A204.1 (cell line): ENCODE measurements around the gene NBEA.

ENCODE experiments used
- FAIRE-seq: peaks from 2 replicates; lab custom pipeline; 2012; peaks lifted over from hg19 to GRCh38; lab: Jason Lieb, UNC

Gene NBEA

DNA sequence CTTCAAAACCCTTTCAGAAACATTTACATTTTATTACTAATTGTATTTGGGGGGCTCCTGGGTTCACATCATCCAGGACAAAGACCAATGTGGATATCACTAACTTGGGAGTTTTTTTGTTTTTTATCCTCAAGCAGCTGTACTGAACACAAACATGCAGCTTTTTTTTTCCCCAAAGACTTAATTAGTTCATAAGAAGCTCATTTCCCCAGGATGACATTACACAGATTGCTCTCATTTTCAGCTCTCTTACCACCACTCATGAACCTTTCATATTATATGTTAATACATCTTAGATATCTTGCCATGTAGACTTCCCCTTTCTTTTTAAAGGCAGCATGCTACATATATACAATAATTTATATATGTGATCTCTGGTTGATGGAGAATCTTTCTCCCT is 653.1 kb downstream of the NBEA start:
- no peak for FAIRE-seq

DNA sequence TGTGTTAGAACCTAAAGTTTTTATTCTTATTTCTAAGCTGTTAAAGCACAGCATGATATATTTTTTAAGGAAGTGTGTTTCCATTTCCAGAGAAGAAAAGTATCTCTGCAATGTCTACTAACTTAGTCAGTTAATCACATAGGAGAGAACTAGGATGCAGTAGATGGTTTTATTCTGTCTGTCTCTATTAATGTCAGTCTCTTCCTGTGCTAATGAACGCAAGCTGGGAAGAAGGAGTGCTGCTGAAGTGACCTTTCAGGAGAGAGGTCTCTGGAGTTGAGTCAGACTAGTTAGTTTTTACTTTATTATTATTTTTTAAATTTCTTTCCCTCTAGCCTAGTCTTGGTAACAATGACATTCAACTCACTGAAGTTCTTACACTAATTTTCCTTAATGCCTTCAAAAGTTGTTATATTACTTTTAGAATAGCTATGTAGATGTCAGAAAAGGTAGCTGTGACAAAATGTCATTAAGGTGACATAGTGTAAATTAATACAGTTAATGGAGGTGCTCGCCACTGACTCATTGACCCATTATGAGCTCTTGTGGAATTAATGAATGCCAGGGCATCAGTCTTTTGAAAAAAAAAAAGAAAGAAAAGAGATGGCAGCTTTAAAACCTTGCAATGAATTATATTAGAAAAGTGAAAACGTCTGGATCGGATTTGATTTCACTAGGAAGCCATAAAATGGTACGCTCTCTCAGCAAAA is 654.4 kb downstream of the NBEA start:
- no peak for FAIRE-seq

DNA sequence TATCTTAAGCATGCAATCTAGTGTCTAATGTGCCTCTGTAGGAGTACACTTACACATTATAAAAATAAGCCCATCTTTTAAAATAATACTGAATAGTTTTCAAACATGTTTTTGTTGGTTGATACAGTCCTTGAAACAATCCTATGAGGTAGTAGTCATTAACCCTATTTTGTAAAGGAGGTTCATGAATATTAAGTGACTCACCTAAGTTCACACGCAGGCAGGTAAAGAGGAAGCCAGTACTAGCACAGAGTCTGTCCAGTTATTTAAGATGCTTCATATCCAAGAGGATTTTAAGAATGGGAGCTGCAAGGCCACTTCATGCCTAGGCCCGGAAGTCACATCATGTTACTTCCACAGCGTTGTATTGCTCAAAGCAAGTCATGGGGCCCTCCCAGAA is 655.4 kb downstream of the NBEA start:
- FAIRE-seq = no peak

DNA sequence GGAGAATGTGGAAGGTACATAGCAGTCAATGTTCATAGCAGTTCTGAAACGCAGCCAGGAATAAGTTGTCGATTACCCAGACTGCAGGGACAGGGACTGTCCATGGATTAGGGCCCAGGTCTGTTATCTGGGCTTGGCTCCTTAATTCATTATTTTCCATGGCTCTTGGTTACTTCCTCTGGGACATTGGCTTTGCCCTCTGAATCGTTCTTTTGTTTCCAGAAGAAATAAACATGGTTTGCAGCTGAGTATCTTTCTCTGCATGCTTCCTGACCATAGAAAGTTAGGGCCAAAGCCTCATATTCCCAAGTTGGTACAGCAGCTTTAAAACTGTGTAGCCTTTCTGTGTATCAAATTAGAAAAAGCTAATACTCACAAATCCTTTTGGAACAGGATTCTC is 656.2 kb downstream of the NBEA start:
- FAIRE-seq = no peak

DNA sequence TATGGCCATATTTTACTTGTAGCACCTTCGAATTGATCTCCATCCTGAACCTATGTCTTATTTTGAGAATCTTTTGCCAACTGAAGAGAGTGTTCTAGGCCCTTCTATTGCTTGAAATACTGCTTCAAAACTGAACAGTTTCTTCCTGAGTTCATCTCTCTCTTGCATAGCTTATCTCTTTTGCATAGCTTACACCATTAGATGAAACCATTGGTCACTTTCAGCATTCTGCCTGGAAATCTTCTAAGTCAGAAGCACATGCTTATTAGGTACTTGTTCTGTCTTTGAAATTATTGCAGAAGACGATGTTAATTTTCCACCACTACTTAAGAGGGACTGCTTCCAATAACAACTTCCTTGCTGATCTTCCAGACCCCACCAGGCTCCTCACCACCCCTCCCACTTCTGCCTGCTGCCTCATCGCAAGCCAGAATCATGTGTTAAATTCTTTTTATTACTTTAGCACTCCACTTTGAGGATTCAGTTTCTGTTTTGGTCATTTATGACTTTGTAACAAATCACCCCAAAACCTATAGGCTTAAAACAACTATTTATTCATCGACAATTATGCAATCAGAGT is 656.8 kb downstream of the NBEA start:
- FAIRE-seq = no peak

DNA sequence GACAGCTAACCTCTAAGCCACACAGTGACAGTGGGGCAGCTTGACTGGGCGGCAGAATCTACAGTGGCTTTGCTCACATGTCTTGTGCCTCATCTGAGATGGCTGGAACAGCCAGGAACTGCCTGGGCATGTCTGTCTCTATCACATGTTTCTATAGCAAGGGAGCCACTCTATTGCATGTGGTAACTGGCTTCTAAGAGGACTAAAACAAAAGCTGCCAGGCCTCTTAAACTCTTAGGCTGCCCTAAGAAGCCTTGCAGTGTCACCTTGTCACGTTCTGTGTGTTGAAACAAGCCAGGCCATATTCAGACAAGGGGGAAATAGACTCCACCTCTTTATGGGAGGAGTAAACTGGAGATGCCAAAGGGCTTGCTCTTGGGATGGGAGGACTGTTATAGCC is 657.3 kb downstream of the NBEA start:
- FAIRE-seq = no peak

DNA sequence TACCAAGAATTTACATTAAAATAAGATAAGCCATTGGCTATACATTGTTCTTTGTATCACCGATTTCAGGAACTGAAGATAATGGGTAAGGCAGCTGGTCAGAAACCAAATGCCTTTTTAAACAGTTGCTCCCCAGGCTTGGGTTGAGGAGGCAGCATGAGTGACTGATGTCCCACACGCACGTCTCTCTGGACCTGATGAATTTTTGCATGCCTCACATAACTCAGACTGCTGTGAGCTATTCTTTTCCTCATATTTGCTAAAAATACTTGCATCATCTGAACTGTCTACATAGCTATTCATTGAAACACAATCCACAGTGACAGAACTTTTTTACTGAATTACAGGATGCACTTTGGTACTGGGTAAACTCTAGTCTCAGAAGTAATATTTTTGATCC is 658.1 kb downstream of the NBEA start:
- FAIRE-seq = no peak

DNA sequence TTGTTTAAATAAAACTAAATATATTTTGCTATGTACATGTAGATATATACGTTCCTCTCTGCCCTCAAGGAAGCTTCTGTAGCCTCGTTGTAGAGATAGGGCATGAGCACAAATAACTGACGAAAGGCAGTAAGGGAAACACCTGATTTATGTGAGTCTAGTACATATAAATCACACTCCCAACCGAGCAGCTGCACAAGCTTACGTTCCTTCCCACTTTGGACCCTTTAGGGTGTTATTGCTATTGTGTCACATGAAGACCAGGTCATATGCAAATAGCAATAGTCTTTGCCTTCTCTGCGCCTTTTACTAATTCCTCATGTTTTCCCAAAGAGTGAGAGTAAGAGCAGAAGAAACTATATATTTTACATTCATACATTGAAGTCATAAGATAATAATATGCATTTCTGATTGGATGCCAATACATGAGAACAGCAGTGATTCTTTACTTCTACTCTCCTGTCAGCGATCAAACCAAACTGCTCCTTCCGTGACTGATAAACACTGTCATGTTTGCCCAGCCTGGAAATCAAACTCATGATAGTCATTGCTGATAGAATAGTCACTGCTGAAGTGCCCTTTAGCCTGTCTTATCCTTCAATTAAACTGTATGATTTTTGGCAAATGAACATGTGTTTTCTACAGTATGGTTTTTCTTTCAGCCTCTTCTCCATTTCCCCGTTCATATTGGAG is 661.7 kb downstream of the NBEA start:
- no peak for FAIRE-seq

DNA sequence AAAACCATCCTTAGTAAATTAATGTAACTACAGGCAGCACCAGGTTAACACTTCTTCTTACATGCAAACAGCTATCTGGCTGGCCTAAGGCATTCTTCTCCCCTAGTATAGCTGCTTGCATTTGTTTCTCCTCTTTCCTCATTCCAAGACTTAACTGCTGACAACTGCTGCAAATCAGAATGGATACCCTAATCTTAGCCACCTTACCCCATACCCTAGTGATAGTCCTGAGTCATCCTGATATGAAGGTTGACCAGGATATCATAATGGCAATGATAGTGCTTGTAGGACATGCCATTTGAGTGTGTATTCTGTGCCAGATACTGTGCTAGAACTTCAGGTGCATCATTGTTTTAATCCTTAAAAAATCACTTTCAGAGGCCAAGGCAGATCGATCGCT is 672.6 kb downstream of the NBEA start:
- FAIRE-seq = no peak

DNA sequence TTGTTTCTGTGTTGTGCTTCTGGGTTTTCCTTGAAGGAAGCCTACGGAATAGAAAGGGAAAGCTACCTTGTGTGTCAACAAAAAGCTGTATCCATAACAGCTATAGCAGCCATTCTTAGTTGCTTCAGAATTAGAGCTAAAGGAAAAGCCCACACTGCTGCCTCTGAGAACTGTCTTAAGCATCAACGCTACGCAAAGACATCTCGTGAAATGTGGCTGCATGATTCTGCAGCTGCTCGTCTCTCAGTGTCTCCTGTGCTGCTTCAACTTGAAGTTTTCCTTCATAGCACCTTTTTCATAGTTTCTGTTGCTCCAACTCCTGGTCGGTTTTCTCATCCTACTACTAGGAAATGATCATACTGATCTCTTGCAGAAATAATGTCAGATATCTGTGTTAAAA is 675.4 kb downstream of the NBEA start:
- no peak for FAIRE-seq

DNA sequence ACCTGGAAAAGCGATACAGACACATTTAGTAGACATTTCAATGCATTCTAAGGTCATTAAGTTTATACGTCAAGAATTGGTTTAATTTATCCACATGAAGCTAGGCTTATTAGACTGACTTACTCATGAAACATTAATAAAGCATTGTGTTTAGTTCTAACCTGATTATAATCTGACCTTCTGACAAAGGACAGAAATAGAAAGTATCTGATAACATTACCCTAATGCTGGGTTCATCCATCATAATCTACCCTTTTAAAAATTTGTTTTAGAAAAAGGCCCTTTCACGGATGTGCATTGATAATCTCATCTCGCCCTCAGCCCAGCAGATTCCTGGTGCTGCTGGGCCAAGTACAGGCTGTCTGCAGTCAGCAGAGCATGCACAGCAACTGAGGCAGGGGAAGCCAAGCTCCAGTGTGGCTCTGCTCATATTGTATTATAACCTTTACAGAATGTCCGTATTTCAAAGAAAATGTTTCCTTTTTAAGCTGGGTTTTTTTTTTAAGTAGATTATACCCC is 676.6 kb downstream of the NBEA start:
- no peak for FAIRE-seq

DNA sequence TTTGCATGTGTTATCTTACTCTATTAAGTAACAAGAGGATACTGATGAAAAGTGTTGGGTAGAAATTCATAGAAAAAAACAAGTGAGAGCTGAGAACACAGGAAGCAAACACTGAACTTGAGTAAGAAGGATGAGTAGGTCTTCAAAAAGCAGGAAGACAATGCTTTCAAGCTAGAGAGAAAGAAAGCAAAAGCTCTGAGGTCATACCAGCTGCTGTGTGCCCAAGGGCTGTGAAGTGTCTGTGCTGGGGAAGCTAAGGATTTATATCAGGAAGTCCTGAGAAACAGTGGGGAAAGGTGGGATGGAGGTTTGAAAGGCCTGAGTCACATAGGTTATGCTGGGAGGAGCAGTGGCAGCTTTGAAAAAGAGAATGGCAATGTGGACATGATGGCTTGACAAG is 679.9 kb downstream of the NBEA start:
- no peak for FAIRE-seq

DNA sequence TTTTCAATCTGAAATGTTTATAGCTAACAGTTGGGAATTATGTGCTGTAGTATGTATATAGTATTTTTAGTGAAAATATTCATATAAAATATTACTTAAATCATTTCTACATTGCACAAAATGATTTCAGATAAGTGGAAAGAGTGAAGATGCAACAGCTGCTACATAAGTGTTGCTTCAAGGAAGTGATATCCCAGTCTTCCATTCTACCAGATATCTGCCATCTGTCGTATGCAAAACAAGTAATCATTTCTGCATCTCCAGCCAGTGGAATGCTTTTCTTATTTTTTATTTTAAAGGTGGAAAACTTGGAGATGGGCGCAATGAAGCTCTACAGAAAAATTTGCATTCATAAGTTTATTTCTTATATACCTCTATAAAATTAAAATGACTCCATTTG is 687.0 kb downstream of the NBEA start:
- FAIRE-seq = no peak

DNA sequence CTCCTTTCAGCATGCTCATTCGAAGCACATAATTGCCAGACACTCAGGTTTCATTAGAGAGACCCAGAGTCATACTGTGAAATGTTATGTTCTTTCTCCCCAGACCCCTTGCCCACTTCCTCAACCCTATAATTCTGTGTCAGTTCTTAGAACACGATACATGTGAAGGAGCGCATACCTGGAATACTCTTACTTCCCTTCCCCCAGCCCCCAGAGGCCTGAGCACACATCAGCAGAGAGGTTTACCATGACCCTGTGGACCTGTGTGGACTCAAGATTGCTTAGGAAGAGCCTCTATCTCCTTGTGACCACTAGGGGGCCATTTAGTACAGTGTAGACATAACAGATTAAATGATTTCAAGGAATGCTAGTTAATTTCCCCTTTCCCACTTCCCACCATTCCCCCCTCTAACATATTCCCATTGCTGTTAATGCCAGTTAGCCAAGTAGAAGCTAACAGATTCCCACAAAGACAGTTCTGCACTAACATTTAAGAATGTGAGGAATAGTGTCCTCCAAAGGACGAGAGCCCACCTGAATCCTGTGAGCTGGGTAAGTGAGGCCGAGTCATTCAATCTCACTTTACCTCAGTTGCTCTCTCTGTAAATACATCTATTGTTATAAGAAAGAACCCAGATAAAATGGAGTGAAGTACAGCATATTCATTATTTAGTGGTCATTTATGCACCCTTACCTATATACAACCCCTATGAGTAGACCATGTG is 688.6 kb downstream of the NBEA start:
- FAIRE-seq = no peak

DNA sequence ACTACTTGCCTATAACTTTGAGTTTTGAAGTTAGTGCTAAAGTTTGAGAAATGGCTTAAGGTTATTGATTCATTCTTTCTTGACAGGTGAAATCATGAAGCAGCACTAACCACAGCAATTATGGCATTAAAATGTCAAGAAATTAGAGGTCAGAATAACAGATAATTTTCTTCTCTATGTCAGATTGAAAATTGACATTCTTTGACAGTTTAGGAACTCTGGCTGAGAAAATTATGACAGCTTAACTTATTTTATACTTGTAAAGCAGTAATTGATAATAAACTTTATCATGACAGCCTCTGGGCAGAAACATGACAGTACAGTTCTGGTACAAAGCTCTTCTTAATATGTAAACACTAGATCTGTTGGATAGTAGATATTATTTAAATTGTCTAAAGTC is 689.6 kb downstream of the NBEA start:
- no peak for FAIRE-seq

DNA sequence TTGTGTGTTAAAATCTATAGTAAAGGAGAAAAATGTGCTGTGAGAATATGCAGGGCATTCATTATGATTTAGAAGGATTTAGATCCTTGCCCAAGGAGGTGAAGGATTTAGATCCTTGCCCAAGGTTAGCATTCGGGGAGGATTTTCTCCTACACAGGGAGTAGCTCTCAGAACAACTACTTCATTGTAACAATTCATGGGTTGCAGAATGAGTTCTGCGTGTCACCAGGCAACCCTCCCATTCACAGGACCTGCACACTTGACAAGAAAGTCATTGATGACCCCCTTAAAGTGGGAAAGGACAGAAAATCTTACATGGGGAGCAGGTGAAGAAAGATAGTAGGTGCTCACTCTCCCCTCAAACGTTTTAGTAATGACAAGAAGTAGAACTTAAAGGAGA is 701.6 kb downstream of the NBEA start:
- no peak for FAIRE-seq

DNA sequence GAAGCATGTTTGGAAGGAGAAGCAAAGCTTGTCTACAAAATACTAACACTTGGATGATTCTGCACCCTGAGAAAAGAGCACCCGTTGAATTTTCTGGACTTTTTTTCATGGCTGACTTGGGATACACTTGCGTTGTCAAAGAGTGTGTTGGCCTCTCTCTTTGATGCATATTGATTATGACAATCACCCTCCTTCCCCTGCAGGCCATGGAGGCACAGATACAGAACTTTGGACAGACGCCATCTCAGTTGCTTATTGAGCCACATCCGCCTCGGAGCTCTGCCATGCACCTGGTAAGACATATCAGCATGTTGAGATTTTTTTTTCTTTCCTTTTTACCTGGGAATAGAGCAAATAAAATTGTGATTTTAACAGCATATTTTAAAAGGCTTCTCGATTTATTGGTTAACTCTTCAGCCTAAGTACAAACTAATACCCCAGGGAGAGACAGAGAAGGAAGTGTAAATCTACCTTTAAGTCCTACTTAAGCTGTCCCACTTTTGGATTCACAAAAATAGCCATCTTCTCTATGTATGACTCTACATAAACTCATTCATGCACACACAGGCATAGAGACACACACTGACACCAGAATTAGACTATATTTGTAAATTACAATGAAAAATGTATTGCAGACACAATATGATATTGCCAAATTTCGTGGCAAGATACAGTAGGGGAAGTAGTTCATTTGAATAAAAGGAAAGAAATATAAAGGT is 704.1 kb downstream of the NBEA start:
- no peak for FAIRE-seq

DNA sequence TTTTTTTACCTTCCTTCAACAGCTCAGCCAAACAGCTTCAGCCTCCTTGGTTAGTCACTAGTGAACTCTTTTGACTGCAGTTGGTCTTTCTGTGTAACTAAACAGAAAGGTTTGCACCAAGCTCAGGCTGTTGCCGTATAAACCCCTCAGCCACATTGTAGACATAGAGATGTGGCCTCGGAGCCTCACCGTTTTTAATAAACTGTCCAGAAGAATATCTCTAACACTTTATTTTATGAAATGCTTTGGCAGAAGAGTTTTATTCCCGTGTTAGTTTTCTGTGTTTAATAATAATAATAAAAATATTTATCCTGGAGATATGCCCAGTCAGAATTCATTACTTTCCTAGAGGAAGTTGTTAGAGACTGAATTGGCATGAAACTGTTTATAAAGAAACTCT is 706.1 kb downstream of the NBEA start:
- FAIRE-seq = no peak

DNA sequence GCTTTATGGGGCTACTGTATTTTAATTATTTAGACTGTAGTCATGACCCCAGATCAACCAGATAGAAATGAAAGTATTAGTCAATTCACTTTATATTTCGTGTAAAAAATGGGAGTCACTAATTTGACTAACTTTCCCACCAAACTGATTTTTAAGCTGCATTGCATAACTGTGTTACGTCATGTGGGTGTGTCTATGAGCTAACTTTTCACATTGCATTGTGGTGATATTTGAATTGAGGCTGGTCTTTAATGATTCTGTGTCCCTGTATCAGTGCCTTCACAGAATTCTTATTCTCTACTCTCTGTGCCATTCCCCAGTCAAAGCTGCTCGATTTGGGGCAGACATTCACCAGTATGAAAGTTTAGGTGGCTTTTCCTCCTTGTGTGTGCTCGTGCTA is 707.1 kb downstream of the NBEA start:
- FAIRE-seq = no peak

DNA sequence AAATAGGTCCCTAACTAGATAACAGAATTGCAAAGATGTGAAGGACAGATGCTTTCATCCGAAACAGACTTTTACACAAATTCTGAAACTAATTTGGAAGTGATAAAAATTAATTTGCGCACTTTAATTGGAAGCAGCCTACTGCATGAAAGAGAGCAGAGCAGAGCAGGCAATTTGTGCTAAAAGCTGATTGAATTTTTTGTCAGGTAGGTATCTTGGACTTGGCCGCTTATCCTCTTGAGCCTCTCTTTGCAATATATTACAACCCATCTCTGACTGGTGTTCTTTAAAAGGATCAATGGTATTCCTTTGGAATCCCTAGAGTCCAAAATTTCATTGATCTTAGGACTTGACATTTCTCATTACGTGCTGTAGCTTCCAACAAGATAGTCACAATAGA is 717.7 kb downstream of the NBEA start:
- no peak for FAIRE-seq

DNA sequence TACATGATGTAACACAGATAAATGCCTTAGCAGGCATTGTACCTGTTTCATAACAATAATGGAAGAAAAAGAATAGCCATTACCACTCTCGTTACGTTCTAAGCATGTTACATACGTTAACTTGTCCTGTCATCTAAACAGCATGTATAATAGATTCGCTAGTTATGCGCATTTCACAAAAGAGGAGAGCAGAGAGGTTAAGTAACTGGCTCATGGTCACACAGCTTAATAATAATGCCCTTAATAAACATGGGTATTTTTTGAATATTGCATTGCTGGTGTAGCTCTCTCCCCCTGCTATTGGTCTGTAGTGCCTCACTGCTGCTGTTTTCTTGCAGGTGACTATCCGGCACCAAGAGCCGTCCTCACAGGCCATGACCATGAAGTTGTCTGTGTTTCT is 722.7 kb downstream of the NBEA start:
- no peak for FAIRE-seq

DNA sequence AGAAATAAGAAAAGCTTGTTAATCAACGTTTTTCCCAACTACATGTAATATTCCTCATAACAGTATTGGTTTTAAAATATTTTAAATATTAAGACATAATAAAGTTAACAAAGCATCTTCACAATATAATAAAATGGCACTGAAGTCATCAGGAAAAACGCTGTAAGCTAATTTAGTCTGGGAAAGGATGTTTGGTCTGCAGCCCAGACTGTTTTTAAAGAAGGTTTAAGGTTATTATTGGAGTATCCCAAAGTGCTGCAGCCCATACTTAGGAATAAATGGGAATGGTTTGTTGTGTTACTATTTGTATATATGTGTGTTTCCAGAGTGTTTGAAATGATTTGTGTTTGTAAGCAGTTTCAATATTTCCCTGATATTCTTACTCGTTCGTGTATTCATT is 727.3 kb downstream of the NBEA start:
- no peak for FAIRE-seq
